Measurements from ENCODE around the gene EPB42. TPM values are rescaled to one million over a fixed set of nuclear protein-coding genes. Genes with fewer than 3 reads are reported as not detected.

The EPB42 gene
- total RNA-seq, 1 experiment from 2014 or later: not detected

- H3K9me2 ChIP-seq (replicated peaks; ENCODE audit: low read length): no peaks in the 10 kb centered on the region
- CTCF ChIA-PET: no interaction called here
- no peak for DNase-seq
- no peak overlapping the region for H2AFZ ChIP-seq (ENCODE audit: low read length)
- intact Hi-C loops (cut with micrococcal nuclease): no loop called here
- no peak overlapping the region for H3K27ac ChIP-seq (ENCODE audit: low read length)
- no peak for ATAC-seq
- TF ChIP-seq EZH2 (IDR thresholded peaks at IDR 0.05; ENCODE audit: low read length, unreplicated experiment) (no peak), CTCF (conservative IDR thresholded peaks at IDR 0.05; ENCODE audit: low read depth, low read length) (no peak), EZH2phosphoT487 (IDR thresholded peaks at IDR 0.05; ENCODE audit: borderline replicate concordance, low read length) (no peak)
- no peaks in the 10 kb centered on the region for H3K27me3 ChIP-seq (ENCODE audit: low read length)
- H3K4me3 ChIP-seq (ENCODE audit: low read length): no peak overlapping the region
- no TSS peak for BruUV-seq (replicated peaks)
- H3K9me3 ChIP-seq (ENCODE audit: low read length): no peaks in the 10 kb centered on the region
- POLR2A ChIA-PET (ENCODE audit: unreplicated experiment): no interaction called here
- H3K79me2 ChIP-seq (ENCODE audit: low read length): no peaks in the 10 kb centered on the region
- H3F3A ChIP-seq (ENCODE audit: low read length, unreplicated experiment): no peaks in the 10 kb centered on the region
- no peaks in the 10 kb centered on the region for H4K20me1 ChIP-seq (ENCODE audit: low read length)
- H3K36me3 ChIP-seq (ENCODE audit: low read depth, low read length): peaks cover 22% of the 10 kb centered on the region
- H3K4me1 ChIP-seq (ENCODE audit: insufficient read depth, low read length): no peaks in the 10 kb centered on the region
- no peak overlapping the region for H3K9ac ChIP-seq (ENCODE audit: low read length)
- no peak overlapping the region for H3K4me2 ChIP-seq (ENCODE audit: low read length)
Measured at GRCh38 chr15:43194795-43195194, 26.0 kb downstream of the EPB42 start.

- BruUV-seq (replicated peaks): no TSS peak
- H3K4me1 ChIP-seq (ENCODE audit: insufficient read depth, low read length): no peaks in the 10 kb centered on the region
- intact Hi-C loops (cut with micrococcal nuclease): no loop called here
- H3K4me3 ChIP-seq (ENCODE audit: low read length): no peak overlapping the region
- H4K20me1 ChIP-seq (ENCODE audit: low read length): no peaks in the 10 kb centered on the region
- no peaks in the 10 kb centered on the region for H3K27me3 ChIP-seq (ENCODE audit: low read length)
- H3K4me2 ChIP-seq (ENCODE audit: low read length): no peak overlapping the region
- ChIA-PET CTCF (interaction anchor here (0.6 kb wide), 1 partner anchor 32 kb away, joined by 3 read pairs; no protein-coding TSS in a partner anchor), POLR2A (ENCODE audit: unreplicated experiment) (no interaction called here)
- no peak overlapping the region for H3K27ac ChIP-seq (ENCODE audit: low read length)
- TF ChIP-seq EZH2 (IDR thresholded peaks at IDR 0.05; ENCODE audit: low read length, unreplicated experiment): no peak
- ATAC-seq (no peak), DNase-seq (no peak)
- no peak overlapping the region for H2AFZ ChIP-seq (ENCODE audit: low read length)
- H3F3A ChIP-seq (ENCODE audit: low read length, unreplicated experiment): no peaks in the 10 kb centered on the region
- H3K9me2 ChIP-seq (replicated peaks; ENCODE audit: low read length): no peaks in the 10 kb centered on the region
- peaks cover 22% of the 10 kb centered on the region for H3K36me3 ChIP-seq (ENCODE audit: low read depth, low read length)
- H3K9me3 ChIP-seq (ENCODE audit: low read length): no peaks in the 10 kb centered on the region
- H3K79me2 ChIP-seq (ENCODE audit: low read length): no peaks in the 10 kb centered on the region
- no peak overlapping the region for H3K9ac ChIP-seq (ENCODE audit: low read length)
Measured at GRCh38 chr15:43193710-43194109, 27.1 kb downstream of the EPB42 start.

- H3K27ac ChIP-seq (ENCODE audit: low read length): no peak overlapping the region
- no peaks in the 10 kb centered on the region for H3K9me2 ChIP-seq (replicated peaks; ENCODE audit: low read length)
- BruUV-seq (replicated peaks): no TSS peak
- H3K27me3 ChIP-seq (ENCODE audit: low read length): no peaks in the 10 kb centered on the region
- intact Hi-C loops (cut with micrococcal nuclease): no loop called here
- H3K4me1 ChIP-seq (ENCODE audit: insufficient read depth, low read length): peaks cover 7% of the 10 kb centered on the region; the same call in 1 of the 2 replicates
- H3K9ac ChIP-seq (ENCODE audit: low read length): no peak overlapping the region
- POLR2A ChIA-PET (ENCODE audit: unreplicated experiment): interaction anchor here (0.6 kb wide), 1 partner anchor 83 kb away, joined by 5 read pairs; no protein-coding TSS in a partner anchor
- DNase-seq: no peak
- H3K9me3 ChIP-seq (ENCODE audit: low read length): no peaks in the 10 kb centered on the region
- H3K79me2 ChIP-seq (ENCODE audit: low read length): peaks cover 6% of the 10 kb centered on the region; the same call in 1 of the 2 replicates
- CTCF ChIA-PET: no interaction called here
- H3K36me3 ChIP-seq (ENCODE audit: low read depth, low read length): peaks cover 20% of the 10 kb centered on the region; the same call in 1 of the 2 replicates
- H3F3A ChIP-seq (ENCODE audit: low read length, unreplicated experiment): no peaks in the 10 kb centered on the region
- H3K4me3 ChIP-seq (ENCODE audit: low read length): no peak overlapping the region
- H4K20me1 ChIP-seq (ENCODE audit: low read length): no peaks in the 10 kb centered on the region
- TF ChIP-seq EZH2phosphoT487 (IDR thresholded peaks at IDR 0.05; ENCODE audit: borderline replicate concordance, low read length) (no peak), CTCF (conservative IDR thresholded peaks at IDR 0.05; ENCODE audit: low read depth, low read length) (no peak), EZH2 (IDR thresholded peaks at IDR 0.05; ENCODE audit: low read length, unreplicated experiment) (no peak)
- no peak overlapping the region for H3K4me2 ChIP-seq (ENCODE audit: low read length)
- ATAC-seq: no peak
- no peak overlapping the region for H2AFZ ChIP-seq (ENCODE audit: low read length)
Measured at GRCh38 chr15:43190178-43190577, 30.6 kb downstream of the EPB42 start.

Measured in PC-3 (cell line).